H9 (cell line): ENCODE results near the gene ABCC4. TPM values are rescaled to one million over a fixed set of nuclear protein-coding genes. Genes with fewer than 3 reads are reported as not detected.

Source experiments
- DNase-seq: peaks from one replicate; pipeline ENCODE4 v3.0.0-alpha.2; 2017
- H2AFZ ChIP-seq: one replicate; pipeline ENCODE4 v1.6.1; 2013; ENCODE audit warnings: mild to moderate bottlenecking, low read length, control low read depth, moderate library complexity
- H2AK5ac ChIP-seq: 2 replicates; pipeline ENCODE4 v1.6.1; 2013; ENCODE audit warnings: low read length, control low read depth, mixed read lengths; ENCODE audit not compliant: insufficient read length
- H2BK120ac ChIP-seq: one replicate; pipeline ENCODE4 v1.6.1; 2013; ENCODE audit warnings: low read depth, mild to moderate bottlenecking, low read length, control low read depth, inconsistent platforms; ENCODE audit not compliant: poor library complexity, severe bottlenecking
- H2BK12ac ChIP-seq: 2 replicates; pipeline ENCODE4 v1.6.1; 2013; ENCODE audit warnings: low read length, control low read depth, mixed read lengths, low read depth; ENCODE audit not compliant: insufficient read length
- H2BK15ac ChIP-seq: 2 replicates; pipeline ENCODE4 v1.6.1; 2013; ENCODE audit warnings: low read depth, low read length, control low read depth
- H2BK20ac ChIP-seq: one replicate; pipeline ENCODE4 v1.6.1; 2013; ENCODE audit warnings: low read depth, mild to moderate bottlenecking, low read length, control low read depth, inconsistent platforms; ENCODE audit not compliant: poor library complexity, severe bottlenecking
- H2BK5ac ChIP-seq: 2 replicates; pipeline ENCODE4 v1.6.1; 2013; ENCODE audit warnings: low read length, control low read depth, mixed read lengths; ENCODE audit not compliant: insufficient read length
- H3K14ac ChIP-seq: 2 replicates; pipeline ENCODE4 v1.6.1; 2013; ENCODE audit warnings: low read length, control low read depth; ENCODE audit not compliant: insufficient read depth
- H3K18ac ChIP-seq: 2 replicates; pipeline ENCODE4 v1.6.1; 2013; ENCODE audit warnings: low read depth, mild to moderate bottlenecking, mixed read lengths, low read length, control low read depth; ENCODE audit not compliant: insufficient read length
- H3K23ac ChIP-seq: 2 replicates; pipeline ENCODE4 v1.6.1; 2013; ENCODE audit warnings: low read length, control low read depth, mixed read lengths, low read depth; ENCODE audit not compliant: insufficient read length
- H3K23me2 ChIP-seq: 2 replicates; pipeline ENCODE4 v1.6.1; 2013; ENCODE audit warnings: low read depth, mild to moderate bottlenecking, mixed read lengths, low read length, control low read depth; ENCODE audit not compliant: insufficient read length, poor library complexity, severe bottlenecking
- H3K27ac ChIP-seq: 2 replicates; pipeline ENCODE4 v1.5.1; 2013; ENCODE audit warnings: low read length, control low read depth, mixed read lengths, low read depth; ENCODE audit not compliant: insufficient read length
- H3K27me3 ChIP-seq: 2 replicates; pipeline ENCODE4 v1.6.1; 2013; ENCODE audit warnings: low read length, control low read depth, inconsistent platforms; ENCODE audit not compliant: insufficient read depth
- H3K4ac ChIP-seq: 2 replicates; pipeline ENCODE4 v1.6.1; 2013; ENCODE audit warnings: low read depth, mild to moderate bottlenecking, control low read depth, inconsistent platforms, low read length, moderate library complexity
- H3K4me1 ChIP-seq: 2 replicates; pipeline ENCODE4 v1.6.1; 2013; ENCODE audit warnings: low read length, control low read depth, inconsistent platforms; ENCODE audit not compliant: insufficient read depth
- H3K4me2 ChIP-seq: 2 replicates; pipeline ENCODE4 v1.6.1; 2013; ENCODE audit warnings: low read length, control low read depth, mixed read lengths; ENCODE audit not compliant: insufficient read length, insufficient read depth
- H3K56ac ChIP-seq: 2 replicates; pipeline ENCODE4 v1.6.1; 2013; ENCODE audit warnings: low read depth, mild to moderate bottlenecking, mixed read lengths, low read length, control low read depth; ENCODE audit not compliant: insufficient read length
- H3K79me1 ChIP-seq: 2 replicates; pipeline ENCODE4 v1.6.1; 2013; ENCODE audit warnings: low read depth, mild to moderate bottlenecking, moderate library complexity, low read length, control low read depth, inconsistent platforms; ENCODE audit not compliant: insufficient read depth, poor library complexity, severe bottlenecking
- H3K79me2 ChIP-seq: 2 replicates; pipeline ENCODE4 v1.6.1; 2013; ENCODE audit warnings: low read length, control low read depth, inconsistent platforms; ENCODE audit not compliant: insufficient read depth
- H3K9ac ChIP-seq: 2 replicates; pipeline ENCODE4 v1.6.1; 2013; ENCODE audit warnings: low read length, control low read depth, mixed read lengths; ENCODE audit not compliant: insufficient read length; ENCODE audit errors: extremely low read depth
- H3K9me3 ChIP-seq: one replicate; pipeline ENCODE4 v1.6.1; 2013; ENCODE audit warnings: low read depth, low read length, inconsistent platforms; ENCODE audit not compliant: control insufficient read depth
- H3T11ph ChIP-seq: one replicate; pipeline ENCODE4 v1.6.1; 2013; ENCODE audit warnings: mild to moderate bottlenecking, low read length, control low read depth, inconsistent platforms
- H4K20me1 ChIP-seq: one replicate; pipeline ENCODE4 v1.6.1; 2013; ENCODE audit not compliant: control insufficient read depth, insufficient read length, insufficient read depth
- H4K5ac ChIP-seq: 2 replicates; pipeline ENCODE4 v1.6.1; 2013; ENCODE audit warnings: low read depth, mild to moderate bottlenecking, mixed read lengths, low read length, control low read depth; ENCODE audit not compliant: insufficient read length
- H4K8ac ChIP-seq: replicated peaks from 2 replicates; pipeline ENCODE4 v1.6.1; 2013; ENCODE audit warnings: low read length, control low read depth, mixed read lengths, low read depth; ENCODE audit not compliant: insufficient read length
- H4K91ac ChIP-seq: 2 replicates; pipeline ENCODE4 v1.6.1; 2013; ENCODE audit warnings: low read depth, mild to moderate bottlenecking, moderate library complexity, mixed read lengths, low read length, control low read depth; ENCODE audit not compliant: insufficient read length
- H3K27ac Mint-ChIP-seq, 3 experiments: 2 replicates in 2 of 3; 3 replicates in 1 of 3; pipeline ENCODE4 v1.8.0; 2020 to 2021; ENCODE audit warnings: mixed read lengths in 3 of 3, mild to moderate bottlenecking in 1 of 3, moderate library complexity in 1 of 3
- H3K27me3 Mint-ChIP-seq: 2 replicates; pipeline ENCODE4 v1.8.0; 2021; ENCODE audit warnings: low read depth, mild to moderate bottlenecking, moderate library complexity, mixed read lengths
- H3K36me3 Mint-ChIP-seq, 3 experiments: 2 replicates in 2 of 3; 3 replicates in 1 of 3; pipeline ENCODE4 v1.8.0; 2020 to 2021; ENCODE audit warnings: low read depth in 3 of 3, mixed read lengths in 3 of 3; ENCODE audit not compliant: insufficient read depth in 1 of 3
- H3K4me1 Mint-ChIP-seq, 2 experiments: 2 replicates each; pipeline ENCODE4 v1.8.0; 2020; ENCODE audit warnings: mixed read lengths in 2 of 2
- H3K4me3 Mint-ChIP-seq, 2 experiments: 2 replicates in 1 of 2; 3 replicates in 1 of 2; pipeline ENCODE4 v1.8.0; 2020 to 2021; ENCODE audit warnings: mild to moderate bottlenecking in 2 of 2, mixed read lengths in 2 of 2, moderate library complexity in 1 of 2
- H3K9me3 Mint-ChIP-seq, 2 experiments: 2 replicates in 1 of 2; 3 replicates in 1 of 2; pipeline ENCODE4 v1.8.0; 2020; ENCODE audit warnings: mild to moderate bottlenecking in 2 of 2, mixed read lengths in 2 of 2, moderate library complexity in 1 of 2
- WGBS: extraction: QIAGEN DNeasy Blood & Tissue Kit; methylation state at CpG from one replicate; pipeline ENCODE4 v1.1.7; 2013; ENCODE audit warnings: missing lambda C conversion rate, low lambda C conversion rate, mixed read lengths; ENCODE audit not compliant: insufficient read length; ENCODE audit errors: extremely low coverage; 5-methylcytosine and 5-hydroxymethylcytosine counted together
- total RNA-seq: library from RNA; stranded (reverse); gene quantifications from 2 replicates; pipeline ENCODE4 v1.2.1, GENCODE V29; 2021
- TF ChIP-seq, protein P1 (sequence below): fragments of 200-600 bp; sonication (generic); conservative IDR thresholded peaks from 3 replicates; pipeline ENCODE4 v1.8.0; 2021; ENCODE audit warnings: antibody characterized with exemption, mild to moderate bottlenecking

The ABCC4 gene
- total RNA-seq, 1 experiment from 2014 or later, result 5.9 TPM

DNA sequence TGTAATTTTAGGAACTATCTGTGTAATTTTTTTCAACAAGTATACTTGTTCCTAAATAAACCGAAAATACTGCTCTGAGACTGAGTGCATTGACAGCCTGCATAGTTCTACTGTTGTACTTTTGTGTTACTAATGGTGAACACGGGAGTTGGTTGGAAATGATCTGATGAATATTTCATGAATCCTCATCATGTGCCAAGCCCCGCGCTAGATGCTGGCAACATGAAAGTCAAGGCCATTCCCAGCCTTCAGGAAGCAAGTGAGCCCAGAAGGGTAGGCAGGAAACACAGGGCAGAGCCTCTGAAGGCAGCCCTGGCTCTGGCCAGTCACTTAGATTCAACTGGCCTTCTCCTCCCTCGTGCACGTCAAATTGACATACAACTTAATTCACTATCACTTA lies 106.1 kb downstream of the ABCC4 start:
- Histone ChIP-seq H2BK120ac (no peak overlapping the region), H3K79me2 (no peaks in the 10 kb centered on the region), H3K4me1 (no peaks in the 10 kb centered on the region), H3K23me2 (no peaks in the 10 kb centered on the region), H4K91ac (no peak overlapping the region), H3K56ac (no peak overlapping the region), H3K18ac (no peak overlapping the region), H2BK15ac (no peak overlapping the region), H4K8ac (no peak overlapping the region), H4K20me1 (no peaks in the 10 kb centered on the region), H3K27ac (no peak overlapping the region), H3K79me1 (no peaks in the 10 kb centered on the region), H3K4me2 (no peak overlapping the region), H2BK20ac (no peak overlapping the region), H2BK12ac (no peak overlapping the region), H3K27me3 (no peaks in the 10 kb centered on the region), H3T11ph (no peak overlapping the region), H3K9ac (no peak overlapping the region), H2AK5ac (no peak overlapping the region), H3K4ac (no peak overlapping the region), H3K23ac (no peak overlapping the region), H3K14ac (no peak overlapping the region), H2AFZ (no peak overlapping the region), H4K5ac (no peak overlapping the region), H2BK5ac (no peak overlapping the region), H3K9me3 (no peaks in the 10 kb centered on the region)
- Mint-ChIP-seq H3K4me3 (no peak overlapping the region), H3K36me3 (peaks cover 2 to 9% (median 2%) of the 10 kb centered on the region in 3 experiments; a peak in 4 of 7 replicates), H3K27me3 (no peaks in the 10 kb centered on the region; the same call in 1 of the 2 replicates), H3K9me3 (peaks cover 4 to 8% of the 10 kb centered on the region in 2 experiments; a peak in 2 of 5 replicates), H3K4me1 (peaks cover 5 to 6% of the 10 kb centered on the region in 2 experiments), H3K27ac (no peak overlapping the region)
- no peak for DNase-seq
- no CpG with 5 or more reads among the region's 6 CpGs for WGBS
- TF ChIP-seq, protein P1, sequence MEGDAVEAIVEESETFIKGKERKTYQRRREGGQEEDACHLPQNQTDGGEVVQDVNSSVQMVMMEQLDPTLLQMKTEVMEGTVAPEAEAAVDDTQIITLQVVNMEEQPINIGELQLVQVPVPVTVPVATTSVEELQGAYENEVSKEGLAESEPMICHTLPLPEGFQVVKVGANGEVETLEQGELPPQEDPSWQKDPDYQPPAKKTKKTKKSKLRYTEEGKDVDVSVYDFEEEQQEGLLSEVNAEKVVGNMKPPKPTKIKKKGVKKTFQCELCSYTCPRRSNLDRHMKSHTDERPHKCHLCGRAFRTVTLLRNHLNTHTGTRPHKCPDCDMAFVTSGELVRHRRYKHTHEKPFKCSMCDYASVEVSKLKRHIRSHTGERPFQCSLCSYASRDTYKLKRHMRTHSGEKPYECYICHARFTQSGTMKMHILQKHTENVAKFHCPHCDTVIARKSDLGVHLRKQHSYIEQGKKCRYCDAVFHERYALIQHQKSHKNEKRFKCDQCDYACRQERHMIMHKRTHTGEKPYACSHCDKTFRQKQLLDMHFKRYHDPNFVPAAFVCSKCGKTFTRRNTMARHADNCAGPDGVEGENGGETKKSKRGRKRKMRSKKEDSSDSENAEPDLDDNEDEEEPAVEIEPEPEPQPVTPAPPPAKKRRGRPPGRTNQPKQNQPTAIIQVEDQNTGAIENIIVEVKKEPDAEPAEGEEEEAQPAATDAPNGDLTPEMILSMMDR, result no peak
